HEK293T (cell line): ENCODE data around the gene LAMC2.

ENCODE experiments used
- CTCF ChIA-PET: fragments of 350-600 bp; formaldehyde crosslinking; extraction: SDS; loops from one replicate; lab custom pipeline; 2021; ENCODE audit warnings: antibody characterized with exemption, inconsistent platforms; lab: Yijun Ruan, JAX
- POLR2A ChIA-PET: fragments of 350-600 bp; formaldehyde crosslinking; extraction: SDS; loops from one replicate; lab custom pipeline; 2020; ENCODE audit warnings: antibody characterized with exemption, inconsistent platforms; lab: Yijun Ruan, JAX
- DNase-seq: peaks from one replicate; pipeline ENCODE4 v3.0.0; 2012; ENCODE audit warnings: mixed read lengths; ENCODE audit errors: extremely low spot score
- ARNT ChIP-seq: fragments of 450-650 bp; IDR thresholded peaks from 2 replicates; pipeline ENCODE4 v1.6.1; 2017; ENCODE audit warnings: mild to moderate bottlenecking
- BHLHE40 ChIP-seq: fragments of 450-650 bp; IDR thresholded peaks from 2 replicates; pipeline ENCODE4 v1.6.1; 2016; ENCODE audit warnings: mild to moderate bottlenecking, moderate library complexity, borderline replicate concordance
- CTBP1 ChIP-seq: fragments of 450-650 bp; IDR thresholded peaks from 2 replicates; pipeline ENCODE4 v1.6.1; 2016; ENCODE audit warnings: borderline replicate concordance
- ELF4 ChIP-seq: fragments of 450-650 bp; IDR thresholded peaks from 2 replicates; pipeline ENCODE4 v1.6.1; 2017; ENCODE audit warnings: antibody characterized with exemption
- FOXA1 ChIP-seq: fragments of 450-650 bp; IDR thresholded peaks from 2 replicates; pipeline ENCODE4 v1.6.1; 2016; ENCODE audit warnings: mild to moderate bottlenecking
- FOXK2 ChIP-seq: fragments of 450-650 bp; IDR thresholded peaks from 2 replicates; pipeline ENCODE4 v1.6.1; 2016; ENCODE audit warnings: mild to moderate bottlenecking
- FOXM1 ChIP-seq: fragments of 450-650 bp; IDR thresholded peaks from 2 replicates; pipeline ENCODE4 v1.6.1; 2017; ENCODE audit warnings: mild to moderate bottlenecking, borderline replicate concordance
- HDGF ChIP-seq: fragments of 450-650 bp; IDR thresholded peaks from 2 replicates; pipeline ENCODE4 v1.6.1; 2017; ENCODE audit warnings: antibody characterized with exemption, borderline replicate concordance
- L3MBTL2 ChIP-seq: fragments of 450-650 bp; conservative IDR thresholded peaks from 2 replicates; pipeline ENCODE4 v1.6.1; 2016; ENCODE audit warnings: mild to moderate bottlenecking
- LEF1 ChIP-seq: fragments of 450-650 bp; IDR thresholded peaks from 2 replicates; pipeline ENCODE4 v1.6.1; 2017; ENCODE audit warnings: mild to moderate bottlenecking, borderline replicate concordance
- NFRKB ChIP-seq: fragments of 450-650 bp; IDR thresholded peaks from 2 replicates; pipeline ENCODE4 v1.6.1; 2016; ENCODE audit warnings: mild to moderate bottlenecking, moderate library complexity
- PKNOX1 ChIP-seq: fragments of 450-650 bp; IDR thresholded peaks from 2 replicates; pipeline ENCODE4 v1.6.1; 2016
- SP1 ChIP-seq: fragments of 450-650 bp; IDR thresholded peaks from 2 replicates; pipeline ENCODE4 v1.6.1; 2017
- SUZ12 ChIP-seq: fragments of 450-650 bp; IDR thresholded peaks from 2 replicates; pipeline ENCODE4 v1.6.1; 2016; ENCODE audit warnings: mild to moderate bottlenecking
- TARDBP ChIP-seq: fragments of 450-650 bp; IDR thresholded peaks from 2 replicates; pipeline ENCODE4 v1.6.1; 2016
- ZNF384 ChIP-seq: fragments of 450-650 bp; IDR thresholded peaks from 2 replicates; pipeline ENCODE4 v1.6.1; 2016

LAMC2 gene

GRCh38 chr1:183247931-183248330 lies 61.9 kb downstream of the LAMC2 start:
- DNase-seq, result no peak
- CTCF ChIA-PET, result interaction anchor here (1.8 to 3.1 kb wide), 2 partner anchors 13 to 20 kb away, joined by 6 to 11 read pairs; no protein-coding TSS in a partner anchor
- no peak for TF ChIP-seq L3MBTL2
- TF ChIP-seq ZNF384, result no peak
- TF ChIP-seq ARNT, result no peak
- TF ChIP-seq NFRKB, result no peak
- TF ChIP-seq CTBP1, result no peak
- no peak for TF ChIP-seq BHLHE40
- no peak for TF ChIP-seq FOXK2
- no peak for TF ChIP-seq PKNOX1
- TF ChIP-seq SUZ12, result no peak
- TF ChIP-seq HDGF, result no peak
- no peak for TF ChIP-seq LEF1
- TF ChIP-seq TARDBP, result no peak
- TF ChIP-seq FOXM1, result no peak
- no peak for TF ChIP-seq SP1
- no peak for TF ChIP-seq ELF4
- no peak for TF ChIP-seq FOXA1
- POLR2A ChIA-PET, result interaction anchor here (1.2 kb wide), 1 partner anchor 13 kb away, joined by 3 read pairs; no protein-coding TSS in a partner anchor

DNA sequence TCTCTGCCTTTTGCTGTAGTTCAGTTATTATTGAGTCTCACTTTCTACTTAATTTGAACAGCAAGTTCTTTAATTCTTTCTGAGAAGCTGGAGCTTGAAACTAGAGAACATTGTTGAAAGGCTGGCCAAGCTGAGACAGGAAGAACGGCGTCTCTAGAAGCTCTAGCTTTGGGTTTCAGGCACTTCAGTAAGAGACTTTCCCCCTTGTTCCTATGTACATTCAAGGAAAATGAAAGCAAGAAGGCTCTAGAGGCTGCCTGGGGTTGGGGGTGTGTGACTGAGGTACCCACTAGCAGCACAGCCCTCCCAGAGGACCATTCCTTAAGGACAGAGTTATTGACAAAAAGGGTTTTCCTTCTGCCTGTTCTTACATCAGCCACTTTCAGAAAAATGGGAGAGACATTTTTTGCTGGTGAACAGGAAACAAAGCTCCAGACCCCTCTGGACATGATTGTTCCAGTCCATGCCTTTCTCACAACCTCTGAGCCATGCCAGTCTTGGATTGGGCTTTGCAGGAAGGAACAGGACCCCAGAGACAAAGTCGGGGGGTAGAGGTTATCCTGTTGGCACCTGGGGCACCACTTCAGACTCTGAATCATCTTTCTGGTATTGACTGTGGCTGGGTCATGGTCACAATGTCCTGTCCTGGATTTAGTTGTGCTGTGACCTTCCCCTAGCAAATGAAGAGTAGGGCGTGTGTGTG lies 63.1 kb downstream of the LAMC2 start:
- ChIA-PET POLR2A (interaction anchor here (1.2 kb wide), 1 partner anchor 14 kb away, joined by 3 read pairs; no protein-coding TSS in a partner anchor), CTCF (interaction anchor here (0.7 to 3.1 kb wide), 2 partner anchors 14 to 166 kb away, joined by 3 to 11 read pairs; no protein-coding TSS in a partner anchor)
- TF ChIP-seq FOXA1, result no peak
- TF ChIP-seq L3MBTL2, result no peak
- no peak for TF ChIP-seq NFRKB
- TF ChIP-seq ELF4, result no peak
- no peak for TF ChIP-seq LEF1
- no peak for DNase-seq

- POLR2A ChIA-PET, result no interaction called here
- TF ChIP-seq SUZ12, result no peak
- no peak for TF ChIP-seq FOXA1
- TF ChIP-seq NFRKB, result no peak
- no peak for TF ChIP-seq ZNF384
- no peak for TF ChIP-seq HDGF
- TF ChIP-seq CTBP1, result no peak
- TF ChIP-seq SP1, result no peak
- no peak for TF ChIP-seq ELF4
- DNase-seq, result no peak
- CTCF ChIA-PET, result no interaction called here
These were observed 63.9 kb downstream of the LAMC2 start for GRCh38 chr1:183249941-183250452.

DNA sequence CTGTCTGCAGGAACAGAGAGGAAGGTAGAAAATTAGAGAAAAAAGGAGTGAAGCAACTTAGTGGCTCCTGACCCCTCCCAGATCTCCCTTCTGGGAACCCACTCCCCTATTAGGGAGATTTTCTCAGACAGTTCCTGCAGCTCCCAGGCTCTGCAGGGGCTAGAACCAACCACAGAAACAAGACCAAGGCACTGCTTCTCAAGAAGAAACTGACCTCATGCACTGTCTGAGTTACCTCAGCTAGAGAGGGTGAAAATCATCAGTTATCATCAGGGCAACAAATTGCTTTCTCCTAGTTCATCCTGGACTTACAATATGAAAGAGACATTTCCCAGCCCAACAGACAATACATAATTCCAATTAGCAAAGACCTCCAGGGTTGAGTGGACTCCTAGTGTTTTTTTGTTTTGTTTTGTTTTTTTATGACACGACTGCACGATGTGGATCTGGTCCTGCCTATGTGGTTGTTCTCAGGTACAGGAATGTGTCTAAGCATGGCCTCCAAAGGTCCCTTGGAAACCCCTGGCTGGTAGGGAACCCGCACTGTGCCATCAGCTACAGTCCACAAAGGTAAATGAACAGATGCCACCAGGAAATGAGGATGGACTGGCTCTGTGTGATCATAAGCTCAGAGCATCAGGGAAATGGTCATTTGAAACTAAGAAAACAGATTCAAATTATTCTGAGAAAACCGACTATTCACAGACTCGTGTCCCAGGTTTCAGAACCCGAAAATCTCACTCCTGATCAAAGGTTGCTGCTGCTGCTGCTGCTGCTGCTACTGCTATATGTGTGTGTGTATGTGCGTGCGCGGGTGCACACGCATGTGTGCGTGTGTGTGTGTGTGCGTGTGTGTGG lies 65.3 kb downstream of the LAMC2 start:
- POLR2A ChIA-PET, result no interaction called here
- no peak for DNase-seq
- CTCF ChIA-PET, result interaction anchor here (0.7 kb wide), 1 partner anchor 17 kb away, joined by 3 read pairs; no protein-coding TSS in a partner anchor
- TF ChIP-seq LEF1 (no peak), SUZ12 (no peak), HDGF (no peak), ELF4 (no peak), SP1 (no peak), FOXA1 (no peak), FOXM1 (no peak), NFRKB (no peak), CTBP1 (no peak), TARDBP (no peak), FOXK2 (no peak), PKNOX1 (no peak), ARNT (no peak), L3MBTL2 (no peak), ZNF384 (no peak), BHLHE40 (no peak)

GRCh38 chr1:183251959-183252450 lies 65.9 kb downstream of the LAMC2 start:
- ChIA-PET CTCF (no interaction called here), POLR2A (no interaction called here)
- TF ChIP-seq ZNF384 (no peak), FOXK2 (no peak), FOXM1 (no peak), SUZ12 (no peak), NFRKB (no peak)
- no peak for DNase-seq

DNA sequence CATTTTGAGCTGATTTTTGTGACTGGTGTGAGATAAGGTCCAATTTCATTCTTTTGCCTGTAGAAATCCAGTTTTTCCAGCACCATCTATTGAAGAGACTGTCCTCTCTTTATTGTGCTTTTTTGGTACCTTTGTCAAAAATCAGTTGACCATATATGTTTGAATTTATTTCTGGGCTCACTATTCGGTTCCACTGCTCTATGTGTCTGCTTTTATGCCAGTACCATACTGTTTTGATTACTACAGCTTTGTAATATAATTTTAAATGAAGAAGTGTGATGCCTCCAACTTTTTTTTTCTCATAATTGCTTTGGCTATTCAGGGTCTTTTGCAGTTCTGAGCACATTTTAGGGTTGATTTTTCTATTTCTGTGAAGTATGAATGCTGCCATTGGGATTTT lies 69.0 kb downstream of the LAMC2 start:
- no peak for DNase-seq
- CTCF ChIA-PET, result no interaction called here
- POLR2A ChIA-PET, result no interaction called here
- TF ChIP-seq ELF4, result no peak
- no peak for TF ChIP-seq ZNF384
- no peak for TF ChIP-seq SP1
- TF ChIP-seq HDGF, result no peak
- TF ChIP-seq L3MBTL2, result no peak
- no peak for TF ChIP-seq NFRKB
- TF ChIP-seq PKNOX1, result no peak
- TF ChIP-seq FOXM1, result no peak
- no peak for TF ChIP-seq CTBP1
- TF ChIP-seq ARNT, result no peak
- no peak for TF ChIP-seq FOXA1
- TF ChIP-seq LEF1, result no peak
- TF ChIP-seq SUZ12, result no peak
- TF ChIP-seq FOXK2, result no peak
- TF ChIP-seq TARDBP, result no peak
- no peak for TF ChIP-seq BHLHE40
